GM18870 (cell line): ENCODE results near the gene TMEM222.
"Not testable (repeated sequence)": the region's sequence is repeated elsewhere in the genome, so short reads cannot be mapped to it uniquely, and the experiment has no call there.

Experiments
- ATAC-seq: cut with Tn5 transposase; IDR thresholded peaks from one replicate; pipeline ENCODE4 v1.9.1; 2021; ENCODE audit warnings: moderate library complexity; ENCODE audit not compliant: unreplicated experiment

Gene TMEM222

DNA sequence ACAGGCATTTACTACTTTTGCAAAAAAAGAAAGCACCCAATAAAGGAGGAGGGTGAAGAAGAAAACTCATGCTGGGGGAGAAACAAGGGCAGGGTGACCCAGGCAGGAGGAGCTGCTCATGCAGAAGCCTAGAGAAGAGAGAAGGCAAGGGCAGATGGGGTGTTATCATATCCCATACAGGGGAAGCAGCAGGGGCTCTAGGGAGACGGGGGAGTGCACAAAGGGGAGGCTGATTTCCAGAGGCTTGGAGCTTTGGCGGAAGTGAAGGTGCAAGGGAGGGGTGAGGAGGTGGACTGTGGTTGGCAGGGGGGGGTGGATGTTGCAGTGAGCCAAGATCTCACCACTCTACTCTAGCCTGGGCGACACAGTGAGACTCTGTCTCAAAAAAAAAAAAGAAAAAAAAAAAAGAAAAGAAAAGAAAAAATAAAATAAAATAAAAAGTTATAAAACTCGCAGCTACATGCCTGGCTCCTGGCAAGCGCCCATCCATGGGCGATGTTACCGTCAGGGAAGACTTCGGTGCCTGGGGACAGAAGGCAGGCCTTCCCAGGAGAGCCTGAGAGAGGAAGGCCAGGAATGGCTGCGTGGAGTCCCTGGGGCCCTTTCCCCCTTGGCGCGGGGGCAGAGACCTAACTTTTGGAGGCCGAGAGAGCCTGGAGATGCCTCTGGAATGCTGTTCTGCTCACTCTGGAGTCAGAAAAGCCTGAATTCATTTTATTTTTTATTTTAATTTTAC lies 56.0 kb downstream of the TMEM222 start:
- no peak for ATAC-seq

DNA sequence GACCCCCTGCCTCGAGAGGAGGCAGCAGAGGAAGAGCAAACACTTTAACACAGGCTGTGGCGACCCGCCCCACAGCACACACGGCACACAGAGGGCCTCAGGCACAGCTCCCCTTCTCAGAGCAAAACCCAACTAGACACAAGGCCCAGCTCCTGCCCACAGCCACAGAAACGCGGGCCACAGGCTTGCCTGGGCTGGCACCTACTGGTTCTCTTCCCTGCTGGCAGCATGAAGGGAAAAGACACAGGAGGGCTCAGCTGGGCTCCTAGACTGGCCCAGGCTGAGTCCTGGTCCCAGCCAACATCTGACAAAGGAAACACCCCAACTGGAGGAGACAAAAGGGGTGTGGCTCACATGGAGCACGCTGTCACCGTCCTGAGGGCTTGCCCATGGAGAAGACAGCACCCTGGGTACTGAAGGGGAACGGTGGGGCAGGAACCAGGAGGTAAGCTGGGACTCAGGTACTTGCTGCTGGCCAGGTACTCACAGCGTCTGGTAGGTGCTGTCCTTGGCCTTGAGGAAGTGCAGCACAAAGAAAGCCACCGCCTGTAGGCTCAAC lies 57.7 kb downstream of the TMEM222 start:
- no peak for ATAC-seq

DNA sequence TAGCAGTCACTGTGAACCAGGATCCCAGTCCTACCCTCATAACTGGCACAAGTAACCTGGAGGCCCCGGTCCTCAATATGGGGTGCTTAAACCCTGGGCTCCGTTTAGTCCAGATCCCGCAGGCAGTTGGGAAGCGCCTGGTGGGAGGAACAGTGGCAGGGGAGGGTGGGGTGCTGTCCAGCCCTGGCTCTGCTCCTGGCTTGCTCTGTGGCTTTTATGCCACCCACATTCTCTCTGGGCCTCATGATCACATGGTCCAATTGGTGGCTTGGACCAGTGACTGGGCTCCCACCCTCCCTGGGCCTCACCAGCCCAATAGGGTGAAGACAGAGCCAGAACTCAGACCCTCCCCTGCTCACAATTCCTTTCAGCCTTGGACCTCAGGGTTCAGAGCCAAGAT lies 58.3 kb downstream of the TMEM222 start:
- no peak for ATAC-seq

DNA sequence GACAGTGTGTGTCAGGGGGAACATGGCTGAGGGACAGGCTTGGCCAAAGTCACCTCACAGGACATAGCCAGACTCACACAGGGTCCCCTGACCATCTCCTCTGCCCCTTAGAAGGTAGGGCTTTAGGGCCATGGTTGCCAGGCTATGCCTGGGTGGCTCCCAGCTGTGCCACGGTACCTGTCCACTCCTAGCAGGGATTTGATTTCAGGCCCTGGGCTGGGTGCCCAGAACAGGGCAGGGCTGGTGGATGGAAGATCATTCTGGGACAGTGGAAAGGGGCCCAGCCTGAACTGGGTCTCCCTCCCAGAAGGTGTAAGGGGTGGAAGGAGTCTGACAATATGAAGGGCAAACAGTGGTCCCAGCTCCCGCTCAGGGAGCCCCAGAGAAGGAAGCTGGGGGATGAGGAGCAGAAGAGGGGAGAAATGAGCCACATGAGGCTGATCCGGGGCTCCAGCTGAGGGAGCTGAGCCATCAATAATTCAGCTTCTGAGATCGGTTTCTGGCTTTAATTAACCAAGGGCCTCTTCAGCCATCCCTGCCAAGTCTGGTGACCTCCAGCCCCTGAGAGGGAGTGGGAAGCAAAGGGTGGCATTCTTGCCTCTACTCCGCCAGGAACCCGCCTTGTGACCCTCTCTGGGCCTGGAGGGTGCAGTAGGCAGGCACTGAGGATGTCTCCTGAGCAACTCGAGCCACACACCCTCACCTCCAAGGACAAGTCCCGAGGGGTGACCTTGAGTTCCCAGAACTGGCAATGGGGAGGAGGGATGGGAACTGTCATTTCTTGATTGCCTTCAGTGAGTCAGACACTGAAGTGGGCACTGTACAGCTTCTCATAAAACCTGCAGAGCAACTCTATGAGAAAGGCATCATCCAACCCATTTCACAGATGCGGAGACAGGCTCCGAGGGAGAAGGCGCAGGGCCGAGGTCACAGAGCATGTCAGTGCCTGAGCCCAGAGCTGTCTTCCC lies 59.1 kb downstream of the TMEM222 start:
- ATAC-seq: no peak

DNA sequence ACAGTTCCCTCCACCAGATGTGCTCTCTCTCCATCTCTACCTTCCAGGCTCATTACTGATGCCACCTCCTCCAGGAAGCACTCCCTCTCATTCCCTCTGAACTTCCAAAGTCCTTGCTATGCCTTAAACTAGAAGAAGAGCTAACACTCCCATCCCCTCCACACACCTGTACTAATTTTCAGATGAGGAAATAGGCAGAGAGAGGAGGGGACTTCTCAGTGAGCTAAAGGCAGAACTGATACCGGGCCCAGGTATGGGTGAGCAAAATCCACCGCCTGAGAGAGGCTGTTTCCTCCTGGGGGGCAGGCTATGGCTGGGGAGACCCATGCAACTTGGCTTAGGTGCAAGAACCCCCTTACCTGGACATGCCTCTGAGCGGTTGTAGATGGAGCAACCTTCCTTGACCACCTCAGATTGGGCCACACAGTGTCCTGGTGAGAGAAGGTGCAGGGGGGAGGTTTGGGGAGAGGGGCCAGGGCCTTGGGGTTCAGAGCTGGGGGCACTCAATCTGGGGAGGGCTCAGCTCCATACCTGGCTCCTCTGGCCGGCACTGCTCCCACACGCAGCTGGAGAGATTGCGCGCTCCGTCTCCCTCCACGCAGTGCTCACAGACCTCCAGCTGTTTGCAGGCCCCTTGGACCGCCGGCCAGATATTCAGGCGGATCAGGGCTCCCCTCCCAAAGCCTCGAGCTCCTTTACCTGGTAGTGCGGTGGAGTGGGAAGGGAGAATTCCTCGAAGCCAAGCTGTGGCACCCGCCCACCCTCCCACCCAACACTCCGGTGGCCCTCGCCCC lies 60.2 kb downstream of the TMEM222 start:
- no peak for ATAC-seq

DNA sequence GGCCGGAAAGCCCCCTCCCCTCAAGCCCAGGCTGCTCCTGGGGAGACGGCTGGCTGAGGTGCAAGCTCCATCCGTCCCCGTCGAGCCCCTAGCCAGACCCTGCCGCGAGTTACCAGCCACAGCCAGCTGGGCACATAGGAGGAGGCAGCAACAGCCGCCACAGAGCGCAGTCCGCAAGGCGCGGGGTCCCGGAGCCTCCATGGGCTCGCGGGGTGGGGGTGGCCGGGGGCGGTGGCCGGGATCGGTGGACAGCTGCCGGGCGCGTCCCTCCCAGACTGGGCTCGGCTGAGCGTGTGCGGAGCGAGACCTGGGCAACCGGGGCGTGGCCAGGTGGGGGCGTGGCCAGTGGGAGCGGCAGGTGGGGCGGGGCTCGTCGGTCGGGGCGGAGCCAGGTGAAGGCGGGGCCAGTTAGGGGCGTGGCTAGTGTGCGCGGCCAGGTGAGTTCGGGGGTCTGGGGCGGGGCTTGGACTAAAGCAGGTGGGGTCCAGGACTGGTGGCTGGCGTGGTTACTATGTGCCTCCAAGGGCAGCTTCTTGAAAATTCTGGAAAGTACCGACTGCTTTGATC lies 61.2 kb downstream of the TMEM222 start, which contains the start of gene CD164L2:
TSS of gene CD164L2 (minus strand) at position 295 of the 567 bp plus-strand sequence. CDS start at position 201, 94 bp downstream.
- no peak for ATAC-seq

DNA sequence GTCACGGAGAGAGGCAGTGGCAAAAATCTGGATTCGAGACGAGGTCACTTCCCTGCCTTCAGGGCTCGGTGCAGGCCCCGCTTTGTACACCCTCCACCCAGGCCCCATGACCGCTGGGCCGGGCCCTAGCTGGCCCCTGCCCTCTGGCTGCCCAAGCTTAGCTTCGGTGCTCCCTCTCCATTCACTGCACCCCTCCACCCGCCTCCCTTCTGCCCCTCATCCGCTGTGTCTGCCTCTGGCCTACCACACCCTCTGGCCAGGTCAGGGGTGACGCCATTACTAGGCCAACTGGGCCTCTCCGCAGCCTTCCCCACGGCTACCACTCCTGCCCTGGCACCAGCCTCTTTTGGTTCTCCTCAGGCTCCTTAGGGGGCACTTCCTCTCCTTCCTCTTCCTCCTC lies 61.7 kb downstream of the TMEM222 start:
- ATAC-seq: no peak

DNA sequence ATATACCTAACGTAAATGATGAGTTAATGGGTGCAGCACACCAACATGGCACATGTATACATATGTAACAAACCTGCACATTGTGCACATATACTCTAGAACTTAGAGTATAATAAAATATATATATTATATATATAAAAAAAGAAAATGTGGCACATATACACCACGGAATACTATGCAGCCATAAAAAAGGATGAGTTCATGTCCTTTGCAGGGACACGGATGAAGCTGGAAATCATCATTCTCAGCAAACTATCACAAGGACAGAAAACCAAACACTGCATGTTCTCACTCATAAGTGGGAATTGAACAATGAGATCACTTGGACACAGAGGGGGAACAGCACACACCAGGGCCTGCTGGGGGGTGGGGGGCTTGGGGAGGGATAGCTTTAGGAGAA lies 62.8 kb downstream of the TMEM222 start:
- ATAC-seq: not testable (repeated sequence)
